ENCODE results near the gene ACER1.
"Not testable (repeated sequence)": the region's sequence is repeated elsewhere in the genome, so short reads cannot be mapped to it uniquely, and the experiment has no call there.

ACER1 gene

DNA sequence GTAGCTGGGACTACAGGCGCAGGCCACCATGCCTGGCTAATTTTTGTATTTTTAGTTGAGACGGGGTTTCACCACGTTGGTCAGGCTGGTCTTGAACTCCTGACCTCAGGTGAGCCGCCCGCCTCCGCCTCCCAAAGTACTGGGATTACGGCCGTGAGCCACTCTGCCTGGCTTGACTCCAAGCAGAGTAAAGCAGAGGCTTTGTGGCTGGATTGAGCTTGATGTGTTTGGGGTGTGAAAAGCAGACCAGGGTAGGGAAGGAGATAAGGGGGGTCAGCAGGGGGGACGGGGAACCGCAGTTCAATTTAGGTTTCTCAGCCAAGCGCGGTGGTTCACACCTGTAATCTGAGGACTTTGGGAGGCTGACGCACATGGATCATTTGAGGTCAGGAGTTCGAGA is 23.8 kb upstream of the ACER1 start:
- DNase-seq (ENCODE audit: low spot score): no peak

DNA sequence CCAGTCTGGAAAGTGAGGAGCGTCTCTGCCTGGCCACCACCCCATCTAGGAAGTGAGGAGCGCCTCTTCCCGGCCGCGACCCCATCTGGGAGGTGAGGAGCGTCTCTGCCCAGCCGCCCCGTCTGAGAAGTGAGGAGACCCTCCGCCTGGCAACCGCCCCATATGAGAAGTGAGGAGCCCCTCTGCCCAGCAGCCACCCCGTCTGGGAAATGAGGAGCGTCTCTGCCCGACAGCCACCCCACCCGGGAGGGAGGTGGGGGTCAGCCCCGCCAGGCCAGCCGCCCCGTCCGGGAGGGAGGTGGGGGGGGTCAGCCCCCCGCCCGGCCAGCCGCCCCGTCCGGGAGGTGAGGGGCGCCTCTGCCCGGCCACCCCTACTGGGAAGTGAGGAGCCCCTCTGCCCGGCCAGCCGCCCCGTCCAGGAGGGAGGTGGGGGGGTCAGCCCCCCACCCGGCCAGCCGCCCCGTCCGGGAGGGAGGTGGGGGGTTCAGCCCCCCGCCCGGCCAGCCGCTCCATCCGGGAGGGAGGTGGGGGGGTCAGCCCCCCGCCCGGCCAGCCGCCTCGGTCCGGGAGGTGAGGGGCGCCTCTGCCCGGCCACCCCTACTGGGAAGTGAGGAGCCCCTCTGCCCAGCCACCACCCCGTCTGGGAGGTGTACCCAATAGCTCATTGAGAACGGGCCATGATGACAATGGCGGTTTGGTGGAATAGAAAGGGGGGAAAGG is 22.1 kb upstream of the ACER1 start:
- not testable (repeated sequence) for DNase-seq (ENCODE audit: low spot score)

DNA sequence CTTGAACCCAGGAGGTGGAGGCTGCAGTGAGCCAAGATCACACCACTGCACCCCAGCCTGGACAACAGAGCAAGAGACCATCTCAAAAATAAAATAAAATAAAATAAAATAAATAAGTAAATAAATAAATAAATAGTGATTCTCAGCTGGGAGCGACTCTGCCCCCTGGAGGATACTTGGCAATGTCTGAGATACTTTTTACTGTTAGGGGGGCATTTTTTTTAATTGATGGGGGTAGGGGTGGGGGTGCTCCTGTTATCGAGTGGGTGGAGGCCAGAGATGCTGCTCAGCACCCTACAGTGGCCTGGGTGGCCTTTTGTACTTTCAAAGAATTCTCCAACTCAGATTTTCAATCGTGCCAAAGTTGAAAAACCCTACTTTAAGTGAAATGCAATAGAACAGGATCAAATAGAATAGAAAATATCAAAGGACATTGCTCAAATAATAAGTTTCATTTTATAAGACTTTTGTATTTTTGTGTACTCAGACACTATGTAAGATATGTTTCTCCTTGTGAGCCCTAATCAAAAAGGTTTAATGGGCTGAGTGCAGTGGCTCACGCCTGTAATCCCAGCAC is 20.8 kb upstream of the ACER1 start:
- peak; percentile 61 for DNase-seq (ENCODE audit: low spot score)

- no peak for DNase-seq (ENCODE audit: low spot score)
Observed at GRCh38 chr19:6352381-6353165, 19.2 kb upstream of the ACER1 start.

- no peak for DNase-seq (ENCODE audit: low spot score)
Observed at GRCh38 chr19:6350688-6351087, 17.3 kb upstream of the ACER1 start.

DNA sequence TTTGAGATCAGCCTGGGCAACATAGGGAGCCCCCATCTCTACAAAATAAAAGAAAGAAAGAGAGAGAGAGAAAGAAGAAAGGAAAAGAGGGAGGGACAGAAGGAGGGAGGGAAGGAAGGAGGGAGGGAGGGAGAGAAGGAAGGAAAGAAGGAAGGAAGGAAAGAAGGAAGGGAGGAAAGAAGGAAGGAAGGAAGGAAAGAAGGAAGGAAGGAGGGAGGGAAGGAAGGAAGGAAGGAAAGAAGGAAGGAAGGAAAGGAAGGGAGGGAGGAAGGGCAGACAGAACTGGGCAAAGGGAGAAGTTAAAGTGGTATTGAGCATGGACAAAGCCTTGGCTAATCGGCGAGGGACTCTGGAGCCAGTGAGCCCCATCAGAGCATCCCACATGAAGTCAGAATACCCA is 15.9 kb upstream of the ACER1 start:
- DNase-seq (ENCODE audit: low spot score): not testable (repeated sequence)

DNA sequence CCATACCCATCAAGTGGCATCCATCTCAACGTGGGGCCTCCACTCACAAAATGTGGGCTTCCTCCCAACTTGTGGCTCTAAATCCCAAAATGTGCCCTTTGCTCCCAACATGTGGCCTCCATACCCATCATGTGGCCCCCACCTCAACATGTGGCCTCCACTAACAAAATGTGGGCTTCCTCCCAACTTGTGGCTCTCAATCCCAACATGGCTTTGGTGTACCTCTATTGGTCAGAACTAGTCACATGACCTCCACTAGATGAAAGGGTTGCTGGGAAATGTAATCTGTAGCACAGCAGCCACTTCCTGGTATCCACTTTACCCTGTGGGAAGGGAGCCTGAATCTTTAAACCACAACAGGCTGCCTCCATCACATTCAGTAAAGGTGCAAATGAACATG is 10.1 kb upstream of the ACER1 start:
- DNase-seq (ENCODE audit: low spot score): no peak

DNA sequence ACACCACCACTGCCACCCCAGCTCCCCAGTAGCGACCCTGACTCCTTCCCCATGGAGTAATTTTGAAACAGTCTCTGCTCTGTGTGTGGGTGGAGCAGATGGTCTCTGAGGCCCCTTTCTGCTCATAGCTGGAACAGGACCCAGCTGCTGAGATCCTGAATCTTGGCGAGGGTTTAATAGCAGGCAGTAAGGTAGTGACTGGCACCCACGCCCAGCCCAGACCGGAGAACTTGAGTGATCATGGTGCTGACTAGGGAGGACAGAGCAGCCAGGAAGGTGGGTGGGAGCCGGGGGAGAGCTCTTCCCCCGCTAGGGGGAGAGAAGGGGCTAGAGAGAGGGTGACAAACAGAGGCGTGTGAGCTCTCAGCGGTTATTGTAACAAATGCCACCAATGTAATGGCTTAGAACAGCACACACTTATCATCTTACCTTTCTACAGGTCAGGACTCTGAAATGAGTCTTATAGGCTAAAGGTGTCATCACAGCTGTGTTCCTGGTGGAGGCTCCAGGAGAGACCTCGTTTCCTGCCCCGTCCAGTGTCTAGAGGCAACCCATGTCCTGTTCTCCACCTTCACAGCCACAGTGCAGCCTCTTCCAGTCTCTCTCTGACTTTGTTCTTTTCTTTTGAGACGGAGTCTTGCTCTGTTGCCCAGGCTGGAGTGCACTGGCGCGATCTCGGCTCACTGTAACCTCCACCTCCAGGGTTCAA is 7.2 kb upstream of the ACER1 start:
- no peak for DNase-seq (ENCODE audit: low spot score)

- DNase-seq (ENCODE audit: low spot score): no peak
Observed at GRCh38 chr19:6334490-6335285, 1.3 kb upstream of the ACER1 start.

DNA sequence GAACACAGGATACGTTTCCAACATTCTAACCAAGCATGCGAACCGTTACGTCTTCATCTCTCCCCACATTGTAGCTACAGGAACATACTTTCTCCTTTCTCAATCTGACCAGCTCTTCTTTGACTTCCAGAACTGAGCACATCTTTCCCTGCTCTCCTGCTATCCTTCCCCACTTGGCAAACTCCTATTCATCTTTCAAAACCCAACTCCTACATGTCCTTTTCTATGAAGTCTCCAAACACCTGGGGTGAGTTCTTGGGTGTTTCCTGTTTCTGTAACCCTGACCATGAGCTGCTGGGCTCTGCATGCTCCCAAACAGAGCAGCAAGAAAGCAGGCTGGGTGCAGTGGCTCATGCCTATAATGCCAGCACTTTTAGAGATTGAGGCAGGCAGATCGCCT is 6.6 kb downstream of the ACER1 start:
- no peak for DNase-seq (ENCODE audit: low spot score)

- DNase-seq (ENCODE audit: low spot score): no peak
Observed at GRCh38 chr19:6325614-6326013, 7.8 kb downstream of the ACER1 start.

DNA sequence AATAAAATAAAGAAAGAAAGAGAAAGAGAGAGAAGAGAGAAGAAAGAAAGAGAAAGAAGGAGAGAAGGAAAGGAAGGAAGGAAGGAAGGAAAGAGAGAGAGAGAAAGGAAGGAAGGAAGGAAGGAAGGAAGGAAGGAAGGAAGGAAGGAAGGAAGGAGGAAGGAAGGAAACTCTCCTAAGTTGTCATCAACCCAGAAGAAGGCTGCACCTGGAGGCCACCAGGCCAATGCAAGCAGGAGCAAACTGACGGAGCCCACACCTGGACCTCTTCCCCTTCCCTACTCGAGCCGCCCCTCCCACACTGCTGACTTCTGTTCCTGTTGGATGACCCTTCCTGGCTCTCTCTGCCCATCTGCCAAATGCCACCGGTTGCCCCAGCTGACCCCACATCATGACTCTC is 8.7 kb downstream of the ACER1 start:
- no peak for DNase-seq (ENCODE audit: low spot score)

DNA sequence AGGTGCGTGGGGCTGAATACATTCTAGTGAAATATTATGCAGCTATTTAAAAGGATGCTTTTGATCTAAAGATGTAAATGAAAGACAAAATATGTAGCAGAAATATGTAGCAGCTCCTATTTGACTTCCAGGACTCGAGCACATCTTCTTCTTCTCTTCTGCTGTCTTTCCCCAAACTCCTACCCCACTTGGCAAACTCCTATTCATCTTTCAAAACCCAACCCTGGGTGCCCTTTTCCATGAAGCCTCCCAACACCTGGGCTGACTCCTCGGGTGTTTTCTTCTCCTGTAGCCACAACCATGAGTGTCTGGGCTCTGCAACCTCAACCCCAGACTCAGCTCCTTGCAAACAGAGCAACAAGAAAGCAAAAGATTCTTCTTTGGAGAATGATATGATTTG is 11.1 kb downstream of the ACER1 start:
- no peak for DNase-seq (ENCODE audit: low spot score)

DNA sequence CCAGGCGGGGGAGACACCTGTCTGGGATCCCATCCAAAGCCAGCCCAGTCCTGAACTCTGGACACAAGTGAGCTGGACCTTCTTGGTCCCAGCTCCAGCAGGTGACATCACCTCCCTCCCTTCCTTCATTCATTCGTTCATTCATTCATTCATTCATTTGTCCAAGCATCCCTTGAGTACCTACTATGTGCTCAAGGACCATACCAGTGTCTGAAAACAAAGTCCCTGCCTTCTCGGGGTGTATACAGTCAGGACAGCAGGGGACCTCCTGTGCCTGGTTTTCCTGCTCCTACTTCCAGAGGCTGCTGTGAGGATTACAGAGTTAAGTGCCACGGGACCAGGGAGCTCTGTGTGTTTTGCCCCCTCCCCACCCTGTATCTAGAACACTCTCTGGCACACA is 14.0 kb downstream of the ACER1 start:
- no peak for DNase-seq (ENCODE audit: low spot score)

DNA sequence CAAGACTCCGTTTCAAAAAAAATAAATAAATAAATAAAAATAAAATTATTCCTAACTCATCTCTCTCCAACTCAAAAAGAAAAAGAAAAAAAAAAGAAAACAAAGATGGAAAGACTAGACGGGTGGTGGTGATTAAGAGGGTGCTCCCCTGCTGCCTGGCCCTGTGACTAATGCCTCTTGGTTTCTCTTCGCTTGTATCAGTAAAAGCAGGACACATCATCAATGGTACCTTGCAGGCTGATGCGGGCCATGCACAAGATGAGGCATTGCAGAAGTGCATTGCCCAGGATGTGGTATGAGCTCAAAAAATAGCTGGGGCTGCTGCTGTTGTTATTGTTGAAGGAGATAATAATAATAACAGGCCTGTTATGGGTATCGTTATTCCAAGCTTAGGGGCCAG is 14.6 kb downstream of the ACER1 start:
- no peak for DNase-seq (ENCODE audit: low spot score)

DNA sequence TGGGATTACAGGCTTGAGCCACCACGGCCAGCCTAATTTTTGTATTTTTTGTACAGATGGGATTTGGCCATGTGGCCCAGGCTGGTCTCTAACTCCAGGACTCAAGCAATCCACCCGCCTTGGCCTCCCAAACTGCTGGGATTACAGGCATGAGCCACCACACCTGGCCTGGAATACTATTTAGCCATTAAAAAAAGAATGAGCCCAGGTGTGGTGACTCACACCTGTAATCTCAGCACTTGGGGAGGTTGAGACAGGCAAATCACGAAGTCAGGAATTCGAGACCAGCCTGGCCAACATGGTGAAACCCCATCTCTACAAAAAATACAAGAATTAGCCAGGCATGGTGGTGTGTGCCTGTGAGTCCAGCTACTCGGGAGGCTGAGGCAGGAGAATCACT is 17.8 kb downstream of the ACER1 start:
- not testable (repeated sequence) for DNase-seq (ENCODE audit: low spot score)

DNA sequence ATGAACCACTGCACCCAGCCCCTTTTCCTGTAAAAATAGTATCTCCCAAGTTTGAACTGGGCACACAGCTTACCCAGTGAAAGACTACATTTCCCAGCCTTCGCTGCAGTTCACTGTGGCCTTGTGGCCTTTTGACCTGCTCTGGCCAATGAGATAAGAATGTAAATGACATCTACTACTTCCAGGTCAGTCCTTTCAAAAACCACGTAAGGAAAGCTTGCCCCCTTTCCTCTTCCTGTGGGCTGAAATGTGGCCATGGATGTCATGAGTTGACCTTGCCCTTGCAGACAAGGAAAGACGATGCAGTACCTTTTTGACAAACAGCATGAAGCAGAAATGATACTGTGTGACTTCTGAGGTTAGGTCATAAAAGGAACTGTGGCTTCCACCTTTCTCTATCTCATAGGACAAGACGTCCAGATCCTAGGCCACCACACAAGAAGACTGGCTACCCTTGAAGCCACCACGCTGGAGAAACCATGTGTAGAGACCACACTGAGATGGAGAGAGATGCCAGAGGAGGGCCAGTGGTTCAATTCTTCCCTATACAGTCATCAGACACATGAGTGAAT is 19.9 kb downstream of the ACER1 start:
- DNase-seq (ENCODE audit: low spot score): no peak

DNA sequence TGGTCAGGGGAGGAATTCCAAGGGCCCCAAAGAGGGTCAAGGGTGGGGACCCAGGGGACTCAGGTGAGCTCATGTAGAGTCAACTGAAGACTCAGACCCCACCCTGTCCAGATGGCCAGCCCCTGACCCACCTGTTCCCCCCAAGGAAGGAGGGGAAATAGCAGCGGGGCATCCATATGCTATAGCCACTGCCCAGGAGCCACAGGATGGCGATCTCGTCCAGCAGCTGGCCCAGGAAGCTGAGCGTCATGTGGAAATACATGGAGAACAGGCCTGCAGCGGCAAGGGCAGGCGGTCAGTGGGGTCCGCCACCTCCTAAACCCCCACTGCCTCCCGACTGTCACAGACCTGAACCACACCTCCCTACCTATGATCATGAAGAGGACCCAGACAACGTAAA is 21.4 kb downstream of the ACER1 start:
- DNase-seq (ENCODE audit: low spot score): no peak

GRCh38 chr19:6298413-6298812 is 35.0 kb downstream of the ACER1 start:
- no peak for DNase-seq (ENCODE audit: low spot score)

DNA sequence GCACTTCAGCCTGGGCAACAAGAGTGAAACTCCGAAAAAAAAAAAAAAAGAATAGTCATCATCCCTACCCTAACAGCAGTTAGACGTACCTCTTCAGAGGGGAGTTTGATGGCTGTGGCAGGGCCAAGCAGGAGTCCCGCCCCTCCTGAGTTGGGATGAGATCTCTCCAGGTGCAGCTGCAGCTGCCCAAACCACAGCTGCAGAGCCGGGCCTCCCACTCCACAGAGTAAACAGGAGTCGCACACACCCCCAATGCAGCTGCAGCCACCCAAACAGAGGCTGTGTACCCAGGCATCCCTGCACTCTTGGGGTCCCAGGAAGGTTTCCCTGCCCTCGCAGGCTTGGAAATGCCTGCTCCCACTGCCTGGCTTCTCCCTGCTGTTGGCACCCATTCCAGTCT is 36.2 kb downstream of the ACER1 start:
- DNase-seq (ENCODE audit: low spot score): no peak

DNA sequence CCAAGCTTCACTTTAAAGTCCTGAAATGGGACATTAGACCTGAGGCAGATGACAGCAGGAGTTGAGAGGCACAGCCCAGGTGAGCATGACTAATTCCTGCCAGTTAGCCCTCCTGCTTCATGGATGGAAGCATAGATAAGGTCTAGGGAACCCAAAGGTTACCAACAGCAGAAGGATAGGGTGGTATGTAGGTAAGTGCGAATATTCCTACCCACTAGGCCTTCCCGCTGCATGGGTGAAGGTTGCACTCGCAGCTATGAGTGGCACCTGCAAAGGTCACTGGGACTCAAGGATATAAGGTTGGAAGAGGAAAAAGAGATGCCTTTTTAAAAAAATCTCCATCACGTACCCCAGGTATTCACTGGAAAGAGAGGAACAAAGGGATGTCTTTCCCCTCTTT is 41.4 kb downstream of the ACER1 start:
- DNase-seq (ENCODE audit: low spot score): no peak

- DNase-seq (ENCODE audit: low spot score): no peak
Observed at GRCh38 chr19:6288737-6289136, 44.7 kb downstream of the ACER1 start.

Measured in GM03348 (cell line).